Measurements from ENCODE around the gene SIPA1L3.

GRCh38 chr19:38149661-38150061 is 242.7 kb downstream of the SIPA1L3 start:
- TF ChIP-seq CTCF (IDR thresholded peaks at IDR 0.05; ENCODE audit: low read depth, low read length) (no peak), MAX (IDR thresholded peaks at IDR 0.05; ENCODE audit: low read depth, low read length) (no peak), POLR2A (IDR thresholded peaks at IDR 0.05; ENCODE audit: extremely low read depth, insufficient read length) (no peak), MYC (IDR thresholded peaks at IDR 0.05; ENCODE audit: low read depth, low read length) (no peak)

Data from NB4 (cell line).